Activated B cell treated with CpG ODN at 0.5 μM for 24 hours (primary cell): ENCODE data around the gene MAML1. TPM values are rescaled to one million over a fixed set of nuclear protein-coding genes. Genes with fewer than 3 reads are reported as not detected.

Source experiments
- ATAC-seq: fragments of 200-7000 bp; cut with Tn5 transposase; one replicate; pipeline ENCODE4 v1.10.0; 2021; ENCODE audit warnings: low read depth, mild to moderate bottlenecking, moderate library complexity
- CTCF ChIA-PET: fragments of 350-600 bp; sonication (Branson Sonifier 250); formaldehyde crosslinking; loops from one replicate; lab custom pipeline; 2021; ENCODE audit warnings: antibody characterized with exemption; lab: Charles Lee
- POLR2A ChIA-PET: fragments of 350-600 bp; sonication (Branson Sonifier 250); formaldehyde crosslinking; loops from one replicate; lab custom pipeline; 2021; ENCODE audit warnings: antibody characterized with exemption; lab: Charles Lee
- DNase-seq: peaks from one replicate; pipeline ENCODE4 v3.0.0; 2022
- H3K27ac Mint-ChIP-seq: one replicate; pipeline ENCODE4 v1.8.0; 2020; ENCODE audit warnings: mixed read lengths
- H3K27me3 Mint-ChIP-seq: one replicate; pipeline ENCODE4 v1.8.0; 2021; ENCODE audit warnings: mixed read lengths
- H3K36me3 Mint-ChIP-seq: one replicate; pipeline ENCODE4 v1.8.0; 2021; ENCODE audit warnings: low read depth, mixed read lengths
- H3K4me1 Mint-ChIP-seq: one replicate; pipeline ENCODE4 v1.8.0; 2021; ENCODE audit warnings: mixed read lengths
- H3K4me3 Mint-ChIP-seq: one replicate; pipeline ENCODE4 v1.8.0; 2020; ENCODE audit warnings: mild to moderate bottlenecking, mixed read lengths
- H3K9me3 Mint-ChIP-seq: one replicate; pipeline ENCODE4 v1.8.0; 2020; ENCODE audit warnings: mixed read lengths
- CTCF ChIP-seq: fragments of 200-600 bp; IDR thresholded peaks from one replicate; pipeline ENCODE4 v1.8.0; 2022; ENCODE audit warnings: antibody characterized with exemption, mild to moderate bottlenecking
- intact Hi-C: fragments of 100-400 bp; cut with micrococcal nuclease; formaldehyde crosslinking; loops from one replicate; pipeline ENCODE4 v1.15.1; 2024
- total RNA-seq: library from RNA; stranded (reverse); gene quantifications from 2 replicates; pipeline ENCODE4 v1.2.3, GENCODE V29; 2022

MAML1 gene
- total RNA-seq, 1 donor from 2014 or later = 38.8 TPM

GRCh38 chr5:179697993-179698934 is 34.4 kb upstream of the MAML1 start:
- Mint-ChIP-seq H3K4me3 (peak overlapping the region; percentile 97), H3K27me3 (no peaks in the 10 kb centered on the region), H3K27ac (peak overlapping the region; percentile 99), H3K36me3 (peaks cover 25% of the 10 kb centered on the region), H3K9me3 (no peaks in the 10 kb centered on the region), H3K4me1 (peaks cover 41% of the 10 kb centered on the region)
- POLR2A ChIA-PET = interaction anchor here (0.6 to 5.4 kb wide), 7 partner anchors 19 to 148 kb away, joined by 3 to 35 read pairs (median 11); partner anchors contain the start of genes CBY3, HNRNPH1, MAML1 and RUFY1
- intact Hi-C loops = loop anchor here (1.0 to 10.0 kb wide), 11 partner anchors 20 to 1546 kb away; partner anchors contain the start of genes HNRNPH1, MAML1, MRNIP and NHP2
- TF ChIP-seq CTCF = no peak
- ATAC-seq (peak; percentile 89), DNase-seq (peak; percentile 96)
- CTCF ChIA-PET = interaction anchor here (1.2 kb wide), 1 partner anchor 19 kb away, joined by 4 read pairs; no protein-coding TSS in a partner anchor

GRCh38 chr5:179698935-179699615 is 33.5 kb upstream of the MAML1 start, which contains the start of gene CANX:
CANX (plus strand) TSS chr5:179698967; CDS start chr5:179705682, 6,715 bp downstream.
- Mint-ChIP-seq H3K27ac (peak within 1 kb of the TSS; percentile 99), H3K4me3 (peak within 1 kb of the TSS; percentile 97), H3K9me3 (no peaks in the 10 kb centered on the region), H3K36me3 (peaks cover 34% of the 10 kb centered on the region), H3K27me3 (no peaks in the 10 kb centered on the region), H3K4me1 (peaks cover 48% of the 10 kb centered on the region)
- intact Hi-C loops = loop anchor here (1.0 to 10.0 kb wide), 11 partner anchors 21 to 1547 kb away; partner anchors contain the start of genes HNRNPH1, MAML1, MRNIP and NHP2
- ChIA-PET CTCF (no interaction called here), POLR2A (interaction anchor here (0.6 to 5.4 kb wide), 8 partner anchors 20 to 272 kb away, joined by 3 to 35 read pairs (median 6); partner anchors contain the start of genes CBY3, HNRNPH1, MAML1 and RUFY1)
- TF ChIP-seq CTCF = no peak
- DNase-seq (no peak), ATAC-seq (peak; percentile 1)

- no peaks in the 10 kb centered on the region for H3K27me3 Mint-ChIP-seq
- peak overlapping the region; percentile 99 for H3K27ac Mint-ChIP-seq
- no peak for ATAC-seq
- CTCF ChIA-PET = no interaction called here
- no peak for DNase-seq
- POLR2A ChIA-PET = interaction anchor here (1.0 to 5.4 kb wide), 7 partner anchors 20 to 271 kb away, joined by 3 to 35 read pairs (median 7); partner anchors contain the start of genes CBY3, HNRNPH1, MAML1 and RUFY1
- H3K9me3 Mint-ChIP-seq = no peaks in the 10 kb centered on the region
- H3K4me1 Mint-ChIP-seq = peaks cover 48% of the 10 kb centered on the region
- TF ChIP-seq CTCF = no peak
- H3K4me3 Mint-ChIP-seq = peak overlapping the region; percentile 97
- intact Hi-C loops = loop anchor here (2.0 to 10.0 kb wide), 5 partner anchors 97 to 1547 kb away; partner anchors contain the start of genes MRNIP, NHP2, PHYKPL and TBC1D9B
- peaks cover 35% of the 10 kb centered on the region for H3K36me3 Mint-ChIP-seq
Measured at GRCh38 chr5:179699616-179700237, 32.9 kb upstream of the MAML1 start.

- Mint-ChIP-seq H3K4me3 (peak overlapping the region; percentile 97), H3K36me3 (peaks cover 43% of the 10 kb centered on the region), H3K4me1 (peaks cover 48% of the 10 kb centered on the region), H3K27me3 (no peaks in the 10 kb centered on the region), H3K9me3 (no peaks in the 10 kb centered on the region), H3K27ac (peak overlapping the region; percentile 50)
- DNase-seq = no peak
- ChIA-PET POLR2A (interaction anchor here (0.7 to 5.4 kb wide), 8 partner anchors 21 to 150 kb away, joined by 3 to 35 read pairs (median 6); partner anchors contain the start of genes CBY3, HNRNPH1, MAML1 and RUFY1), CTCF (no interaction called here)
- no peak for TF ChIP-seq CTCF
- intact Hi-C loops = no loop called here
- ATAC-seq = no peak
Measured at GRCh38 chr5:179700401-179700918, 32.2 kb upstream of the MAML1 start.
